ENCODE data around the gene TRMT112.

- no peak for TF ChIP-seq SIN3A (IDR thresholded peaks at IDR 0.05; ENCODE audit: borderline replicate concordance, insufficient read depth, low read length)
- TF ChIP-seq POLR2AphosphoS5 (IDR thresholded peaks at IDR 0.05; ENCODE audit: low read depth, low read length): no peak
- no peak for TF ChIP-seq TAF1 (IDR thresholded peaks at IDR 0.05; ENCODE audit: borderline replicate concordance, insufficient read depth, low read length)
- TF ChIP-seq FOXP2 (optimal IDR thresholded peaks at IDR 0.05; ENCODE audit: borderline replicate concordance, extremely low read depth, extremely low read length, insufficient read depth): no peak
- TF ChIP-seq REST (IDR thresholded peaks at IDR 0.05; ENCODE audit: insufficient read depth in 1 of 2, low read depth in 2 of 2, low read length in 2 of 2): no peak
Observed at GRCh38 chr11:64364435-64364834, 47.1 kb upstream of the TRMT112 start.

Measured in PFSK-1 (cell line).